Measurements from ENCODE around the gene ARHGEF2. TPM values are rescaled to one million over a fixed set of nuclear protein-coding genes. Genes with fewer than 3 reads are reported as not detected.
"Not testable (repeated sequence)": the region's sequence is repeated elsewhere in the genome, so short reads cannot be mapped to it uniquely, and the experiment has no call there.

The ARHGEF2 gene
- total RNA-seq, 1 donor from 2014 or later, result 197 TPM

- peaks cover 1% of the 10 kb centered on the region for H3K36me3 ChIP-seq (ENCODE audit: control insufficient read depth, insufficient read depth, low read length)
- H3K4me3 ChIP-seq (ENCODE audit: low read depth, low read length), result peak within 1 kb of the TSS; percentile 73
- peak; percentile 98 for DNase-seq (ENCODE audit: low read depth)
- no peak for TF ChIP-seq CTCF (IDR thresholded peaks at IDR 0.05; ENCODE audit: insufficient read depth, low read length, poor library complexity, severe bottlenecking)
- no peaks in the 10 kb centered on the region for H3K27me3 ChIP-seq (ENCODE audit: control insufficient read depth, insufficient read depth, low read length)
These were observed 44.0 kb downstream of the ARHGEF2 start, which contains the start of gene KHDC4 for GRCh38 chr1:155934097-155934935. Gene KHDC4 (minus strand): TSS chr1:155934413. CDS start chr1:155934373, 40 bp downstream.

- no peak for TF ChIP-seq CTCF (IDR thresholded peaks at IDR 0.05; ENCODE audit: insufficient read depth, low read length, poor library complexity, severe bottlenecking)
- H3K36me3 ChIP-seq (ENCODE audit: control insufficient read depth, insufficient read depth, low read length), result peaks cover 1% of the 10 kb centered on the region
- no peak for DNase-seq (ENCODE audit: low read depth)
- no peaks in the 10 kb centered on the region for H3K27me3 ChIP-seq (ENCODE audit: control insufficient read depth, insufficient read depth, low read length)
- H3K4me3 ChIP-seq (ENCODE audit: low read depth, low read length), result peak overlapping the region; percentile 73
These were observed 44.7 kb downstream of the ARHGEF2 start for GRCh38 chr1:155933591-155934096.

- H3K36me3 ChIP-seq (ENCODE audit: control insufficient read depth, insufficient read depth, low read length), result peaks cover 1% of the 10 kb centered on the region
- H3K4me3 ChIP-seq (ENCODE audit: low read depth, low read length), result no peak overlapping the region
- DNase-seq (ENCODE audit: low read depth), result no peak
These were observed 45.9 kb downstream of the ARHGEF2 start for GRCh38 chr1:155932487-155932886.

GRCh38 chr1:155932081-155932480, 46.3 kb downstream of the ARHGEF2 start:
- H3K36me3 ChIP-seq (ENCODE audit: control insufficient read depth, insufficient read depth, low read length), result peaks cover 1% of the 10 kb centered on the region
- DNase-seq (ENCODE audit: low read depth), result no peak
- TF ChIP-seq CTCF (IDR thresholded peaks at IDR 0.05; ENCODE audit: insufficient read depth, low read length, poor library complexity, severe bottlenecking), result no peak
- H3K4me3 ChIP-seq (ENCODE audit: low read depth, low read length), result no peak overlapping the region
- no peaks in the 10 kb centered on the region for H3K27me3 ChIP-seq (ENCODE audit: control insufficient read depth, insufficient read depth, low read length)

More at GRCh38 chr1:155932487-155932886, 45.9 kb downstream of the ARHGEF2 start:
- no peaks in the 10 kb centered on the region for H3K27me3 ChIP-seq (ENCODE audit: control insufficient read depth, insufficient read depth, low read length)
- TF ChIP-seq CTCF (IDR thresholded peaks at IDR 0.05; ENCODE audit: insufficient read depth, low read length, poor library complexity, severe bottlenecking), result no peak

- H3K36me3 ChIP-seq (ENCODE audit: control insufficient read depth, insufficient read depth, low read length), result peaks cover 1% of the 10 kb centered on the region
- no peaks in the 10 kb centered on the region for H3K27me3 ChIP-seq (ENCODE audit: control insufficient read depth, insufficient read depth, low read length)
- peak overlapping the region; percentile 16 for H3K4me3 ChIP-seq (ENCODE audit: low read depth, low read length)
- peak; percentile 52 for DNase-seq (ENCODE audit: low read depth)
- TF ChIP-seq CTCF (IDR thresholded peaks at IDR 0.05; ENCODE audit: insufficient read depth, low read length, poor library complexity, severe bottlenecking), result no peak
These were observed 46.9 kb downstream of the ARHGEF2 start for GRCh38 chr1:155931332-155932038.

GRCh38 chr1:155930725-155931124, 47.6 kb downstream of the ARHGEF2 start:
- not testable (repeated sequence) for H3K27me3 ChIP-seq (ENCODE audit: control insufficient read depth, insufficient read depth, low read length); DNase-seq (ENCODE audit: low read depth); H3K36me3 ChIP-seq (ENCODE audit: control insufficient read depth, insufficient read depth, low read length)
- peak overlapping the region; percentile 16 for H3K4me3 ChIP-seq (ENCODE audit: low read depth, low read length)

Measured in kidney epithelial cell (primary cell).